ENCODE data around the gene TIMP2. TPM values are rescaled to one million over a fixed set of nuclear protein-coding genes. Genes with fewer than 3 reads are reported as not detected.

The TIMP2 gene
- total and polyA plus RNA-seq, 8 donors, result 158 to 313 (median 179) TPM

DNA sequence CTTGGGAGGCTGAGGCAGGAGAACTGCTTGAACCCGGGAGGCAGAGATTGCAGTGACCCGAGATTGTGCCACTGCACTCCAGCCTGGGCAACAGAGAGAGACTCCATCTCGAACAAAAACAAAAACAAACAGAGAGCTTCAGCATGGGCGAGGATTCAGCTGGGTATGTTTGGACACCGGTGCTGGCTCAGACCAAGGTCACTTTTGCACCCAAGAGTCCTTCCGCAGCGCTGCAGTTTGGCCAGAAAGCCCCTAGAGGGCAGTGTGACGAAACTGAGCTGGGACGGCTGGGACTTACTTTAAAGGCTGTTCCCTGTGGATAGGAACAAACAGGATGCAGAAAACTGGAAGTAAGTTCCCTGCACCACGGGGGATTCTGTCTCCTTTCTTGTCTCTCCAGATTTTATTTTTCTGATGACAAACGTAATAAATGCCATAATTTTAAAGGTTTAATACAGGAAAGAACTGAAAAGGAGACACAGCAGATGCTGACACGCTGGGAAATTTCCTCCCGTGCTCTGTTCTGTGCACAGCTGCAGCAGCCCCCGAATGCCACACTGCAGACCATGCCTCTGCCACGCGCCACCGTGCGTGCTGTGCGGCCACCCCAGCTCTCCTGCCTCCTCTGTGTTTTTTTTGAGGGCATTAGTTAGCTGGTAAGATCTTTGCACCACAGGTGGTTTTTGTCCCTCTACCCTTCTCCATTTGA, 59.4 kb downstream of the TIMP2 start:
- H3K9me3 ChIP-seq, result no peaks in the 10 kb centered on the region
- peak overlapping the region in 1 of 2 donors; percentile 83 for H3K27ac ChIP-seq
- no peaks in the 10 kb centered on the region for H3K27me3 ChIP-seq
- TF ChIP-seq, protein P1, sequence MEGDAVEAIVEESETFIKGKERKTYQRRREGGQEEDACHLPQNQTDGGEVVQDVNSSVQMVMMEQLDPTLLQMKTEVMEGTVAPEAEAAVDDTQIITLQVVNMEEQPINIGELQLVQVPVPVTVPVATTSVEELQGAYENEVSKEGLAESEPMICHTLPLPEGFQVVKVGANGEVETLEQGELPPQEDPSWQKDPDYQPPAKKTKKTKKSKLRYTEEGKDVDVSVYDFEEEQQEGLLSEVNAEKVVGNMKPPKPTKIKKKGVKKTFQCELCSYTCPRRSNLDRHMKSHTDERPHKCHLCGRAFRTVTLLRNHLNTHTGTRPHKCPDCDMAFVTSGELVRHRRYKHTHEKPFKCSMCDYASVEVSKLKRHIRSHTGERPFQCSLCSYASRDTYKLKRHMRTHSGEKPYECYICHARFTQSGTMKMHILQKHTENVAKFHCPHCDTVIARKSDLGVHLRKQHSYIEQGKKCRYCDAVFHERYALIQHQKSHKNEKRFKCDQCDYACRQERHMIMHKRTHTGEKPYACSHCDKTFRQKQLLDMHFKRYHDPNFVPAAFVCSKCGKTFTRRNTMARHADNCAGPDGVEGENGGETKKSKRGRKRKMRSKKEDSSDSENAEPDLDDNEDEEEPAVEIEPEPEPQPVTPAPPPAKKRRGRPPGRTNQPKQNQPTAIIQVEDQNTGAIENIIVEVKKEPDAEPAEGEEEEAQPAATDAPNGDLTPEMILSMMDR (IDR thresholded peaks at IDR 0.05), result peak; percentile 91 to 95
- intact Hi-C loops (cut with DNase I), result loop anchor here in 1 of 2 donors (5.0 kb wide), 1 partner anchor 106 kb away; no protein-coding TSS in a partner anchor
- H3K36me3 ChIP-seq, result peaks cover 0 to 33% of the 10 kb centered on the region in 2 donors
- ATAC-seq (peak; percentile 86), DNase-seq (peak; percentile 64 to 91 (median 82))
- H3K4me3 ChIP-seq, result no peak overlapping the region
- H3K4me1 ChIP-seq, result peaks cover 4 to 59% of the 10 kb centered on the region in 2 donors

GRCh38 chr17:78864117-78864516, 61.1 kb downstream of the TIMP2 start:
- ATAC-seq, result no peak
- Histone ChIP-seq H3K27ac (no peak overlapping the region), H3K9me3 (no peaks in the 10 kb centered on the region), H3K27me3 (no peaks in the 10 kb centered on the region), H3K36me3 (peaks cover 0 to 24% of the 10 kb centered on the region in 2 donors), H3K4me1 (peaks cover 4 to 59% of the 10 kb centered on the region in 2 donors), H3K4me3 (no peak overlapping the region)
- TF ChIP-seq, protein P1 (IDR thresholded peaks at IDR 0.05), result no peak
- no peak for DNase-seq
- intact Hi-C loops (cut with DNase I), result no loop called here

GRCh38 chr17:78862073-78863023, 62.8 kb downstream of the TIMP2 start:
- no peaks in the 10 kb centered on the region for H3K27me3 ChIP-seq
- intact Hi-C loops (cut with DNase I), result no loop called here
- TF ChIP-seq, protein P1 (IDR thresholded peaks at IDR 0.05), result no peak
- H3K9me3 ChIP-seq, result no peaks in the 10 kb centered on the region
- peaks cover 0 to 22% of the 10 kb centered on the region in 2 donors for H3K36me3 ChIP-seq
- ATAC-seq, result peak; percentile 87
- H3K4me3 ChIP-seq, result no peak overlapping the region
- peak overlapping the region; percentile 64 to 70 for H3K27ac ChIP-seq
- peak in 2 of 4 donors; percentile 87 to 88 for DNase-seq
- peaks cover 4 to 48% of the 10 kb centered on the region in 2 donors for H3K4me1 ChIP-seq

GRCh38 chr17:78861229-78861628, 64.0 kb downstream of the TIMP2 start:
- peaks cover 4 to 36% of the 10 kb centered on the region in 2 donors for H3K4me1 ChIP-seq
- DNase-seq (no peak), ATAC-seq (no peak)
- H3K36me3 ChIP-seq, result peaks cover 0 to 33% of the 10 kb centered on the region in 2 donors
- TF ChIP-seq, protein P1 (IDR thresholded peaks at IDR 0.05), result no peak
- H3K27ac ChIP-seq, result peak overlapping the region; percentile 64 to 70
- no peaks in the 10 kb centered on the region for H3K27me3 ChIP-seq
- H3K4me3 ChIP-seq, result no peak overlapping the region
- intact Hi-C loops (cut with DNase I), result no loop called here
- no peaks in the 10 kb centered on the region for H3K9me3 ChIP-seq

DNA sequence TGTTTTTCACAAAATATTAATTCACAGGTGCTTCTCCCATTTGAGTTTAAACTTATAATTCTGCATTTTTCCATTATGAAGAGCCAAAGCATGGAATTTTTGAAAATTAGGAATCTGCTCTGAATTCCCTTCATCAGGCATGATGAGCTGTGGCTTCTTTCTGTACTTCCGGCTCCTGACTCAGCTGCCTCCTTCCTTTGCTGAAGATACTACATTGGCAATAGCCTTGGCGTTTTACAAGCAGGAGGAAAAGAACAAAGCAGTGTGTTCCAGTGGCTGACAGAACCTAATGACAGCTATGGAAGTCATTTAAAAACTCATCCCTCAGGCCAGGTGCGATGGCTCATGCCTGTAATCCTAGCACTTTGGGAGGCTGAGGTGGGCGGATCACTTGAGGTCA, 66.1 kb downstream of the TIMP2 start:
- H3K27me3 ChIP-seq, result no peaks in the 10 kb centered on the region
- H3K4me3 ChIP-seq, result no peak overlapping the region
- intact Hi-C loops (cut with DNase I), result no loop called here
- no peak for ATAC-seq
- no peak for DNase-seq
- TF ChIP-seq, protein P1 (IDR thresholded peaks at IDR 0.05), result no peak
- H3K4me1 ChIP-seq, result peaks cover 0 to 19% of the 10 kb centered on the region in 2 donors
- H3K9me3 ChIP-seq, result no peaks in the 10 kb centered on the region
- peaks cover 0 to 55% of the 10 kb centered on the region in 2 donors for H3K36me3 ChIP-seq
- no peak overlapping the region for H3K27ac ChIP-seq
